Stimulated activated CD4-positive, alpha-beta T cell treated with anti-CD3 and anti-CD28 coated beads, TNF-alpha, amount 100 ng/mL, for 4 hours (primary cell): ENCODE measurements around the gene PCGF2.
"Not testable (repeated sequence)": the region's sequence is repeated elsewhere in the genome, so short reads cannot be mapped to it uniquely, and the experiment has no call there.

Experiments
- DNase-seq, 3 experiments: peaks; one replicate each; pipeline ENCODE4 v3.0.0-alpha.2; 2020; ENCODE audit warnings: low read depth in 3 of 3

PCGF2 gene

DNA sequence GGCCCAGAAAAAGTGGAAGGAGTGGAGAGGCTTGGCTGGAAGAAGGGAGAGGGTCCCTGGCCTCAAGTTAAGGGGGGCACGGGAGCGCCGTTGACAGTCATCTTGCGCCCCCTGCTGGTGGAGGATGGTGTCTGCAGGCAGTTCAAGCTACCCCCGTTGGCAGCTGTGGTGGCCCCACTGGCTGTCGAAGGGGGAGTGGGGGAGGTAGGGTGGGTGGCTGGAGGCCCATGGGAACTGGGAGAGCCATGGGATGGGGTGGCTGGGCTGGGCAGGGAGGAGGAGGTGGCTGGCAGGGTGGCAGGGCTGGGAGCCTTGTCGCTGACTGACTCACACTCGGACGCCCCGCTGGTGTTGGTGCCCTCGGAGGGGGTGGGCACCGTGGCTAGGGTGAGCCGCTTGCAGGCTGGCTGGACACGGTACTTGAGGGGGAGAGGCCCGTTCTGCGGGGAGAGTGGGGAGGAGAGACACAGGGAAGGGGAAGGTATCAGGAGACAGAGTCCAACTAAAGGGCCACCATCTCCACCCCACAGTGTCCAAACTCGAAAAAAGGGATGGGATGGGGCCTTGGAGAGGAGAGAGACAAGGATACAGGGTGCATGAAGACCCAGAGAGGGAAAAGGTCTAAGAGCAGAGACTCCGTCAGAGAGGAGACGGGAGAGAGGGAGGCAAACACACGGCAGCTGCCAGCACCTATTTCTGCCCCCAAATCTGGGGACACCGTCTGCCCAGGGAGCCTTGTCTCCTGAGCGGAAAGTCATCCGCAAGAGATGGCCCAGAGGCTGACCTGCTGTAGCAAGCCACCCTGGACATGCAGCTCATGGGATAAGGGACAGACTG is 12.8 kb downstream of the PCGF2 start:
- DNase-seq = peak; percentile 59 to 72 (median 70)

GRCh38 chr17:38733982-38734973 is 13.9 kb downstream of the PCGF2 start:
- DNase-seq = no peak

- DNase-seq = no peak
These were observed 14.7 kb downstream of the PCGF2 start for GRCh38 chr17:38733282-38733981.

GRCh38 chr17:38732376-38733281 is 15.5 kb downstream of the PCGF2 start:
- no peak for DNase-seq

DNA sequence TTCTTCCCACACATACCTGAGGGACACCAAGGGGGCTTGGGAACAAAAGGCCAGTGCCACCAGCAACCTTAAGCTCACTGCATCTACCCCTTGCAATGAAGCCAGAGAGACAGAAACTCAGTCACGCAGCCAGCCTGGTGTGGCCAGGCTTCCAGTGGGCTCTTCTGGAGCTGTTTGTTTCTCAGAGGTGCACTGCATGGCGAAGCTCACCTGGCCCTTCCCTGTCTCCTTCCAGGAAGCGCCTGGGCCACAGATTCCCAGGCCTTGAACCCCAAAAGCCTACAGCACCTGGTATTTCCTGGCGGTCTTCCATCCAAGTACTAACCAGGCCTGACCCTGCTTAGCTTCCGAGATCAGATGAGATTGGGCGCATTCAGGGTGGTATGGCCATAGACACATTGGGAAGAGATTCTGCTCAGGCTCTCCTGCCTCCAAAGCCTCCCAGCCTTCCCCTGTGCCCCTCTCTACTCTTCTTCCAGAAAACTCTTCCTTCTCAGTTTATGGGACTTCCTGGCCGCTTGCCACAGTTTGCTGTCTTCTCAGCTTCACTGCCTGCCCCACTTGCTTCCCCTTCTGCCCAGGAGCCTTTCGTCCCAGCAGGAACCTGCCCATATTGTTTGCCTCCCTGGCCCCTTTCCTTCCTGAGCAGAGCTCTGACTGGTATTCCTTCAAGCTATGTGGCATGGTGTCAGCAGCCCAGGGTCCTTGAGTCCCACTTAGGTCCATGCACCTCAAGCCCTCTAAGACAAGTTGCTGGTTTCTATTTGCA is 16.4 kb downstream of the PCGF2 start:
- no peak for DNase-seq

DNA sequence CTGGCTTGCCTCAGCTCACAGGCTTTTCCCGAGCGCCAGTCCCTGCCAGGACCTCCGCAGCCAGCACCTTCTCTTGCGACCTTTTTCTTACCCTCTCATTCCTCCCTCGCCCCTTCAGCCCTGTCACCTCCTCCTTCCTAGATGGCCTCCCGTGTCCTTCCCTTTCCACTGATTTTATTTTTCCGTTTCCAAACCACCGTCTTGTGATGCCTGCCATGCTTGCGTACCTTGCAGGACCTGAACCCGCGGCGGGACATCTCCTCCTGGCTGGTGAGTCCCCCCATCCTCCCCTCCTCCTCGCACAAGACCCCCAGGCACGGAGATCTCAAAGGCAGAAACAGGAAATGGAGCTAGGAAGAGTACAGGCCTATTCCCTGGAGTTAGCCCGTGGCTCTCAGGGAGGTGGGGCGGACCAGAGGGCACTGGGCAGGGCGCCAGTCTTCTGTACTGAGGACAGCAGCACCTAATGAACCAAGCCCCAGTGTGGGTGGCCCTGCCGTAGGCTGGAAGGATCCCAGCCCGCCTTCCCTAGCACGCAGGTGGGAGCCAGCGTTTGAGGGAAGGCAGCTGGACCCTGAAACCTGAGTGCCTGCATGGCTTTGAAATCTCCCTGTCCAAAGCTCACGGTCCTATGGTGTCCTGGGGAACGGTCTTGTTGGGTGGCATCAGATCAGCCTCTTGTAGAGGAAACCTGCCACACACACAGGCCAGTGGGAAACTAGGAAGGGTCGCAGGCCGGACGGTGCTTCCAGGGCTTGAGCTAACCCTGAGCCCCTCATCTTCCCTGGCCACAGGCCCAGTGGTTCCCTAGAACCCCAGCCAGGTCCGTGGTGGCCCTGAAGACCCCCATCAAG is 17.4 kb downstream of the PCGF2 start:
- peak in 1 of 3 experiments; percentile 54 for DNase-seq

- peak; percentile 67 to 78 (median 76) for DNase-seq
These were observed 18.1 kb downstream of the PCGF2 start, which contains the start of gene CISD3 for GRCh38 chr17:38729886-38730525. Gene CISD3, plus strand, starts transcription at chr17:38730341. Its CDS starts 18 bp downstream, at chr17:38730359.

DNA sequence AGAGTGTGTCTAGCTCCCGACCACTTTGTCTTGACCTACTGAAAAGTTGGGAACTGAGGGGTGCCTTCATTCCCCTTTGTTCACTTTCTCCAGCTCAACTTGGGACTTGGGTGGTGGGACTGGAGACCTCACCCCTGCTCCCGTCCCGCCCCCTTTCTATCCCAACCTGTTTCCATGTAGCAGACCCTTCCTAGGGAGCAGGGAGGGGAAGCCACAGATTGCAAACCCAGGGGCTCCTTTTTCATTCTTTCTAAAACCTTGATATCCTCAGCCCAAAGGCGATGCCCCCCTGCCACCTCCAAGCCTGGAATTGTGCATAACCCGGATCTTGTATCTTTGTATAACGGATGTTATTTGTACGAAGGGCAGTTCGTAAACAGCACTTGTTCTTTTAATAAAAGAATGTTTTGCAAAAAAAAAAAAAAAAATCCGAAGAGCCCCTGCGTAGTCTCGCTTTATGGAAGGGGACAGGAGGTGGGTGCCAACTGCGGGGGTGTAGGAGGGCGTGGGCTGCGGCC is 18.7 kb downstream of the PCGF2 start:
- no peak for DNase-seq

GRCh38 chr17:38728290-38728831 is 19.8 kb downstream of the PCGF2 start:
- peak in 2 of 3 experiments; percentile 69 to 70 for DNase-seq

- peak in 2 of 3 experiments; percentile 70 for DNase-seq
These were observed 20.4 kb downstream of the PCGF2 start for GRCh38 chr17:38727736-38728135.

- DNase-seq = not testable (repeated sequence)
These were observed 22.0 kb downstream of the PCGF2 start for GRCh38 chr17:38726145-38726544.

- no peak for DNase-seq
These were observed 23.1 kb downstream of the PCGF2 start for GRCh38 chr17:38725066-38725465.

DNA sequence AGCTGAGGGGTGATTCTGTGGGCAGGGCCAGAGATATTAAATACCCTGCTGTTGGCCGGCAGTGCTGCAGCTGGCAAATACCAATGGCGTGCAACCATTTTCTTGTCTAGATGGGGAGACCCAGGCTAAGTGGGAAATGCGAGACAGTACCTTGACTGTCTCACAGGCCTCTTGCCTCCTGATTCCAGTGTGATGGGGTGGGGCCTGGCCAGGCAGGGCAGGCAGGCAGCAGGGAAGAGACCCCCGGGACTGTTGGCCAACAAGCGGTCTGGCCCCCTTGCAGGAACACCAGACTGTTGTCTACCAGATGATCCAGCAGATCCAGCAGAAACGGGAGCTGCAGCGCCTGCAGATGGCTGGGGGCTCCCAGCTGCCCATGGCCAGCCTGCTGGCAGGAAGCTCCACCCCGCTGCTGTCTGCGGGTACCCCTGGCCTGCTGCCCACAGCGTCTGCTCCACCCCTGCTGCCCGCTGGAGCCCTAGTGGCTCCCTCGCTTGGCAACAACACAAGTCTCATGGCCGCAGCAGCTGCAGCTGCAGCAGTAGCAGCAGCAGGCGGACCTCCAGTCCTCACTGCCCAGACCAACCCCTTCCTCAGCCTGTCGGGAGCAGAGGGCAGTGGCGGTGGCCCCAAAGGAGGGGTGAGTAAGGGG is 23.7 kb downstream of the PCGF2 start:
- no peak for DNase-seq

GRCh38 chr17:38721802-38722201 is 26.3 kb downstream of the PCGF2 start:
- DNase-seq = no peak

GRCh38 chr17:38720941-38721340 is 27.2 kb downstream of the PCGF2 start:
- DNase-seq = no peak

DNA sequence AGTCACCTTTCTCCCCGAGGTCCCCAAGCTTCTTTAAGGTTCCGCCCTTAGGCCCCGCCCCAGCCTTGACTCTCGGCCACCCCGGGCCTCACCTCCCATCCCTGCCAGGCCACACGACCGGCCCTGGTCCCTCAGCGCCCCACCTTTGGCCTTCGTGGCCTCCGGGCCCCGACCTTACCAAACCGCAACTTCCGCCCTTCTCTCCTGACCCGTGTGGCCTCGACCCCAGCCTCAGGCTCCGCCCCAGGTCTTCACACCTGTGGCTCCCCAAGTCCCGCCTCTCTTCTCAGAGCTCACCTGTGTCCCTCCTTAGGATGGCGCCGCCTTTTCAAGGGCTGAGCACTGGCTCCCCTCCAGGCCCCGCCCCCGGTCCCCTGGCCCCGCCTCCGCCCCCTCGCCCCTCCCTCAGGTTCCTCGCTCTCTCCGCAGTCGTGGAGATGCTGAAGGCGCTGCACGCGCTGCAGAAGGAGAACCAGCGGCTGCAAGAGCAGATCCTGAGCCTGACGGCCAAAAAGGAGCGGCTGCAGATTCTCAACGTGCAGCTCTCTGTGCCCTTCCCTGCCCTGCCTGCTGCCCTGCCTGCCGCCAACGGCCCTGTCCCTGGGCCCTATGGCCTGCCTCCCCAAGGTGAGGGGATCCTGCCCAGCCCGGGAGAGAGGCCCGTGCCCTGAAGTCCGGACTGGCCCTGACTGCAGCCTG is 28.0 kb downstream of the PCGF2 start:
- no peak for DNase-seq
